Measurements from ENCODE around the gene UBN2. TPM values are rescaled to one million over a fixed set of nuclear protein-coding genes. Genes with fewer than 3 reads are reported as not detected.

Gene UBN2
- total RNA-seq, 4 donors from 2014 or later: 19.9 to 33.7 (median 24.7) TPM

DNA sequence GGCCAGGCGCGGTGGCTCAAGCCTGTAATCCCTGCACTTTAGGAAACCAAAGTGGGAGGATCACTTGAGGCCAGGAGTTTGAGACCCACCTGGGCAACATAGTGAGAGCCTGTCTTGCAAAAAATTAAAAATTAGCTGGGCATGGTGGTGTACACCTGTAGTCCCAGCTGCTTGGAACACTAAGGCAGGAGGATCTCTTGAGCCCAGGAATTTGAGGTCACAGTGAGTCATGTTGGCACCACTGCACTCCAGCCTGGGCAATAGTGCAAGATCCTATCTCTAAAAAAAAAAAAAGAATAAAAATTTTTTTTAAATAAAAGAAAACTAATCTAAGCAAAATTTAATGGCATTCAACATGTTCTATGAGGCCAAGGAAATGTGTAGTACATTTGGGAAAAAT, 44.9 kb upstream of the UBN2 start:
- no peaks in the 10 kb centered on the region for H3K27me3 ChIP-seq
- 91 to 92% methylated on average over 2 of the region's 2 CpGs for WGBS, 2 donors
- TF ChIP-seq CTCF (IDR thresholded peaks at IDR 0.05): no peak
- no peak for TF ChIP-seq POLR2A (IDR thresholded peaks at IDR 0.05)
- H3K9me3 ChIP-seq: no peaks in the 10 kb centered on the region
- intact Hi-C loops (cut with DNase I): no loop called here
- H3K4me1 ChIP-seq: no peaks in the 10 kb centered on the region
- no peak overlapping the region for H3K27ac ChIP-seq
- H3K36me3 ChIP-seq: peaks cover 6 to 13% of the 10 kb centered on the region in 2 donors
- no peak for DNase-seq
- H3K4me3 ChIP-seq (replicated peaks in 1 of 3): no peak overlapping the region

DNA sequence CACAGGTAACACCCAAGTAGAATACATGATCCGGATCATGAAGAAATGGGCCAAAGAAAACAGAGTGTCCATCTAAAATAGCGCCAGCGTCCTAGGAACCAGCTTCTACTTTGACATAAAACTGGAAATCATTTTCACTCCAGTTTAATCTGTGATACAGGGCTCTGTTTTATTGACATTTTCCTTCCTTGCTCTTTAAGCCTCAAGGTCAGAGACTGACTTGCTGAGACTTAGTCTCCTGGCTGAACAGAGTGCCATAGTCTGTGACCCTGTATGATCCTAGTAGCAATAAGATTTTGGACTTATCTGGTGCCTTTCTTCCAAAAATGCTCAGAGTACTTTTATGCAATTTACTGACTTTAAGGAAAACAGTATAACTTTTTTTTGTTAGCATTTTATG, 41.7 kb upstream of the UBN2 start:
- Histone ChIP-seq H3K4me1 (no peaks in the 10 kb centered on the region), H3K9me3 (no peaks in the 10 kb centered on the region), H3K36me3 (peaks cover 0 to 3% of the 10 kb centered on the region in 2 donors), H3K27ac (no peak overlapping the region), H3K27me3 (no peaks in the 10 kb centered on the region), H3K4me3 (replicated peaks in 1 of 3) (no peak overlapping the region)
- no peak for DNase-seq
- WGBS, 2 donors: 98 to 99% methylated on average over 3 of the region's 3 CpGs
- intact Hi-C loops (cut with DNase I): no loop called here
- TF ChIP-seq POLR2A (IDR thresholded peaks at IDR 0.05): no peak
- TF ChIP-seq CTCF (IDR thresholded peaks at IDR 0.05): no peak

- DNase-seq: no peak
- WGBS, 2 donors: 92 to 96% methylated on average over 3 of the region's 3 CpGs
- H3K9me3 ChIP-seq: no peaks in the 10 kb centered on the region
- no peak for TF ChIP-seq POLR2A (IDR thresholded peaks at IDR 0.05)
- no peak for TF ChIP-seq CTCF (IDR thresholded peaks at IDR 0.05)
- H3K4me1 ChIP-seq: no peaks in the 10 kb centered on the region
- no peak overlapping the region for H3K27ac ChIP-seq
- H3K36me3 ChIP-seq: peaks cover 0 to 3% of the 10 kb centered on the region in 2 donors
- intact Hi-C loops (cut with DNase I): no loop called here
- H3K27me3 ChIP-seq: no peaks in the 10 kb centered on the region
- no peak overlapping the region for H3K4me3 ChIP-seq (replicated peaks in 1 of 3)
Observed at GRCh38 chr7:139192014-139192706, 38.9 kb upstream of the UBN2 start.

GRCh38 chr7:139200382-139200781, 30.7 kb upstream of the UBN2 start:
- no peaks in the 10 kb centered on the region for H3K4me1 ChIP-seq
- TF ChIP-seq CTCF (IDR thresholded peaks at IDR 0.05) (no peak), POLR2A (IDR thresholded peaks at IDR 0.05) (no peak)
- no peak overlapping the region for H3K27ac ChIP-seq
- H3K27me3 ChIP-seq: no peaks in the 10 kb centered on the region
- no peaks in the 10 kb centered on the region for H3K36me3 ChIP-seq
- no peak overlapping the region for H3K4me3 ChIP-seq (replicated peaks in 1 of 3)
- no peaks in the 10 kb centered on the region for H3K9me3 ChIP-seq
- DNase-seq: no peak
- WGBS, 2 donors: 93 to 96% methylated on average over 2 of the region's 2 CpGs
- intact Hi-C loops (cut with DNase I): no loop called here

- intact Hi-C loops (cut with DNase I): no loop called here
- no peak for DNase-seq
- H3K27ac ChIP-seq: no peak overlapping the region
- H3K27me3 ChIP-seq: no peaks in the 10 kb centered on the region
- H3K4me3 ChIP-seq (replicated peaks in 1 of 3): no peak overlapping the region
- 77 to 81% methylated on average over 3 of the region's 3 CpGs for WGBS, 2 donors
- H3K9me3 ChIP-seq: no peaks in the 10 kb centered on the region
- H3K36me3 ChIP-seq: no peaks in the 10 kb centered on the region
- H3K4me1 ChIP-seq: no peaks in the 10 kb centered on the region
- TF ChIP-seq POLR2A (IDR thresholded peaks at IDR 0.05): no peak
- no peak for TF ChIP-seq CTCF (IDR thresholded peaks at IDR 0.05)
Observed at GRCh38 chr7:139203992-139204391, 27.0 kb upstream of the UBN2 start.

All from thyroid gland (tissue), 4 donors.